ENCODE results near the gene ZNF783.
"Not testable (repeated sequence)": the region's sequence is repeated elsewhere in the genome, so short reads cannot be mapped to it uniquely, and the experiment has no call there.

Gene ZNF783

DNA sequence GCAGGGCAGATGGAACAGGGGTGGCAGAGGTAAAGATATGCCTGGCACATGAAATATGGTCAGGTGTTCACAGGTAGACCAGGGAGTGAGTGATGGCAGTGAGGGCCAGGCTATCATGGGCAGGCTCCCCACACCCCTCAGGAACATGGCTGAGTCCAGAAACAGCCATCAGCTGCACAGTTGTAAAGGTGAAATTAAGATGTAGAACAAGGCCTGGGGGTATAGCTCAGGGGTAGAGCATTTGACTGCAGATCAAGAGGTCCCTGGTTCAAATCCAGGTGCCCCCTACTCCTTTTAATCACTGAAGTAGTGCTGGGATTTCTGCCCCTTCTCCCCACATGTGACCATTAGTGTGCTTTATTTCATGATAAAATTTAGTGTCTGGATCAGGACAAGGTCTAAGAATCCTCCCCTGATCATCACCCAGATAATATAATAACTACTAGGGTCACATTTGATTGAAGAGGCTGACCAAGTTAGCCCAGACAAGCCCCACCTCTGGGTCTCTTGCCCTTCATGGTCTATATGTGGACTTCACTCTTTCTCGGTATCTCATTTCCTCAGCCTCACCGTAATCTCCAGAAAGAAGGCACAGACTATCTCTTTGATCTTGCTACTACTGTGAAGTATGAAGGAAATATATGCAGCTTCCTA lies 69.0 kb downstream of the ZNF783 start:
- TF ChIP-seq, protein P1, sequence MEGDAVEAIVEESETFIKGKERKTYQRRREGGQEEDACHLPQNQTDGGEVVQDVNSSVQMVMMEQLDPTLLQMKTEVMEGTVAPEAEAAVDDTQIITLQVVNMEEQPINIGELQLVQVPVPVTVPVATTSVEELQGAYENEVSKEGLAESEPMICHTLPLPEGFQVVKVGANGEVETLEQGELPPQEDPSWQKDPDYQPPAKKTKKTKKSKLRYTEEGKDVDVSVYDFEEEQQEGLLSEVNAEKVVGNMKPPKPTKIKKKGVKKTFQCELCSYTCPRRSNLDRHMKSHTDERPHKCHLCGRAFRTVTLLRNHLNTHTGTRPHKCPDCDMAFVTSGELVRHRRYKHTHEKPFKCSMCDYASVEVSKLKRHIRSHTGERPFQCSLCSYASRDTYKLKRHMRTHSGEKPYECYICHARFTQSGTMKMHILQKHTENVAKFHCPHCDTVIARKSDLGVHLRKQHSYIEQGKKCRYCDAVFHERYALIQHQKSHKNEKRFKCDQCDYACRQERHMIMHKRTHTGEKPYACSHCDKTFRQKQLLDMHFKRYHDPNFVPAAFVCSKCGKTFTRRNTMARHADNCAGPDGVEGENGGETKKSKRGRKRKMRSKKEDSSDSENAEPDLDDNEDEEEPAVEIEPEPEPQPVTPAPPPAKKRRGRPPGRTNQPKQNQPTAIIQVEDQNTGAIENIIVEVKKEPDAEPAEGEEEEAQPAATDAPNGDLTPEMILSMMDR (IDR thresholded peaks at IDR 0.05; ENCODE audit: insufficient read depth, missing control alignments), result no peak
- FAIRE-seq (no peak), DNase-seq (ENCODE audit: insufficient read length, low spot score) (no peak)

DNA sequence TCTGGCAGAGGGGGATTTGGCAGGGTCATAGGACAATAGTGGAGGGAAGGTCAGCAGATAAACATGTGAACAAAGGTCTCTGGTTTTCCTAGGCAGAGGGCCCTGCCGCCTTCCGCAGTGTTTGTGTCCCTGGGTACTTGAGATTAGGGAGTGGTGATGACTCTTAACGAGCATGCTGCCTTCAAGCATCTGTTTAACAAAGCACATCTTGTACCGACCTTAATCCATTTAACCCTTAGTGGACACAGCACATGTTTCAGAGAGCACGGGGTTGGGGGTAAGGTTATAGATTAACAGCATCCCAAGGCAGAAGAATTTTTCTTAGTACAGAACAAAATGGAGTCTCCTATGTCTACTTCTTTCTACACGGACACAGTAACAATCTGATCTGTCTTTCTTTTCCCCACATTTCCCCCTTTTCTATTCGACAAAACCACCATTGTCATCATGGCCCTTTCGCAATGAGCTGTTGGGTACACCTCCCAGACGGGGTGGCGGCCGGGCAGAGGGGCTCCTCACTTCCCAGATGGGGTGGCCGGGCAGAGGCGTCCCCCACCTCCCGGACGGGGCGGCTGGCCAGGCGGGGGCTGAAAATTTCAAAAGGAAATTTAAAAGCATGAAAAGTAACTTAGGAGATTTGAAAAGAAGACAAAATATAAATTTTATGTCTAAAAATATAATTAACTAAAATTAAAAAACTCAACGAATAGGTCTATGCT lies 70.8 kb downstream of the ZNF783 start:
- not testable (repeated sequence) for DNase-seq (ENCODE audit: insufficient read length, low spot score)

DNA sequence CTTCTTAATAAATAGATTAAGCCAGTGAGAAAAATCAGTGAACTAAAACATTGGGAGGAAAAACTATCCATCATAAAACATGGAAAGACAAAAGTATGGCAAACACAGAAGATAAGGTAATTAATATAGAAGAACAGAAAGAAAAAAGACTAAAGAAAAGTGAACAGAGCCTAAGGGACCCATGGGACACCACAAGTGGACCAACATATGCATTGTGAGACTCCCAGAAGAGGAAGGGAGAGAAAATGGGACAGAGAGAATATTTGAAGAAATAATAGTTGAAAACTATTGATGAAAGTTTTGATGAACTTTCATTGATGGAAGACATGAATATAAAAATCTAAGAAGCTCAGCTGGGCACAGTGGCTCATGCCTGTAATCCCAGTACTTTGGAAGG lies 71.3 kb downstream of the ZNF783 start:
- DNase-seq (ENCODE audit: insufficient read length, low spot score) (no peak), FAIRE-seq (no peak)
- TF ChIP-seq, protein P1 (IDR thresholded peaks at IDR 0.05; ENCODE audit: insufficient read depth, missing control alignments), result no peak

More for the DNA sequence above, 70.8 kb downstream of the ZNF783 start:
- not testable (repeated sequence) for FAIRE-seq

DNA sequence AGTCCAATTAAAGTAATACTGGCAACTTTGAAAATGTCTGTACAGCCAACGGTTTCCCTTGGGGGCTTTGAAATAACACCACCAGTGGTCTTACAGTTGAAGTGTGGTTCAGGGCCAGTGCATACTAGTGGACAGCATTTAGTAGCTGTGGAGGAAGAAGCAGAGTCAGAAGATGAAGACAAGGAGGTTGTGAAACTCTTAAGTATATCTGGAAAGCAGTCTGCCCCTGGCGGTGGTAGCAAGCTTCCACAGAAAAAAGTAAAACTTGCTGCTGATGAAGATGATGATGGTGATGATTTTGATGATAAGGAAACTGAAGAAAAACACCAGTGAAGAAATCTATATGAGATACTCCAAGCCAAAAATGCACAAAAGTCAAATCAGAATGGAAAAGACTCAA lies 72.2 kb downstream of the ZNF783 start:
- DNase-seq (ENCODE audit: insufficient read length, low spot score) (no peak), FAIRE-seq (no peak)
- TF ChIP-seq, protein P1 (IDR thresholded peaks at IDR 0.05; ENCODE audit: insufficient read depth, missing control alignments), result no peak

All from D721Med (cell line).